ENCODE results near the gene STAM2. TPM values are rescaled to one million over a fixed set of nuclear protein-coding genes. Genes with fewer than 3 reads are reported as not detected.
A peak's percentile ranks its signal among the peaks of the same experiment; 100 is the strongest.

STAM2 gene
- total RNA-seq, 1 experiment from 2014 or later: 27.6 TPM

- DNase-seq (ENCODE audit: unreplicated experiment): peak; percentile 40
- Mint-ChIP-seq H3K36me3 (ENCODE audit: insufficient read depth, unreplicated experiment) (no peaks in the 10 kb centered on the region), H3K9me3 (ENCODE audit: unreplicated experiment) (no peaks in the 10 kb centered on the region), H3K27me3 (ENCODE audit: insufficient read depth, unreplicated experiment) (no peaks in the 10 kb centered on the region), H3K4me1 (ENCODE audit: insufficient read depth, unreplicated experiment) (no peaks in the 10 kb centered on the region), H3K4me3 (ENCODE audit: unreplicated experiment) (no peak overlapping the region), H3K27ac (ENCODE audit: low read depth, unreplicated experiment) (no peak overlapping the region)
- ChIA-PET POLR2A (interaction anchor here (0.6 to 1.3 kb wide), 2 partner anchors 61 to 65 kb away, joined by 3 to 5 read pairs; no protein-coding TSS in a partner anchor), CTCF (interaction anchor here (2.0 kb wide), 1 partner anchor 81 kb away, joined by 7 read pairs; no protein-coding TSS in a partner anchor)
- intact Hi-C loops (cut with micrococcal nuclease): no loop called here
- no peak for TF ChIP-seq CTCF (IDR thresholded peaks at IDR 0.05; ENCODE audit: unreplicated experiment)
- BruUV-seq (replicated peaks): no TSS peak
Observed at GRCh38 chr2:152106464-152106863, 69.1 kb downstream of the STAM2 start.

DNA sequence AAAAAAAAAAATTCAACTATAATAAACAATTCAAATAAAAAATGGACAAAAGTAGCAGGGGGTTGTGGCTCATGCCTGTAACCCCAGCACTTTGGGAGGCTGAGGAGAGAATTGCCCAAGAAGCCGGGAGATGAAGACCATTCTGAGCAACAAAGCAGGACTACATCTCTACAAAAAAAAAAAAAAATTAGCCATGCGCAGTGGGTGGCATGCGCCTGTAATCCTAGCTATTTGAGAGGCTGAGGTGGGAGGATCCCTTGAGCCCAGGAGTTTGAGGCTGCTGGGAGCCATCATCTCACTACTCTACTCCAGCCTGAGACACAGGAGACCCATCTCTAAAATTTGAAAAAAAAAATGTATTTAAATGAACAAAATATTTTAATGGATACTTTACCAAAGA is 72.3 kb downstream of the STAM2 start:
- Mint-ChIP-seq H3K27ac (ENCODE audit: low read depth, unreplicated experiment) (no peak overlapping the region), H3K4me1 (ENCODE audit: insufficient read depth, unreplicated experiment) (peaks cover 8% of the 10 kb centered on the region), H3K27me3 (ENCODE audit: insufficient read depth, unreplicated experiment) (peaks cover 27% of the 10 kb centered on the region), H3K9me3 (ENCODE audit: unreplicated experiment) (no peaks in the 10 kb centered on the region), H3K36me3 (ENCODE audit: insufficient read depth, unreplicated experiment) (no peaks in the 10 kb centered on the region), H3K4me3 (ENCODE audit: unreplicated experiment) (no peak overlapping the region)
- ChIA-PET POLR2A (interaction anchor here (0.7 kb wide), 1 partner anchor 8 kb away, joined by 3 read pairs; no protein-coding TSS in a partner anchor), CTCF (interaction anchor here (0.7 kb wide), 1 partner anchor 48 kb away, joined by 5 read pairs; no protein-coding TSS in a partner anchor)
- no peak for TF ChIP-seq CTCF (IDR thresholded peaks at IDR 0.05; ENCODE audit: unreplicated experiment)
- intact Hi-C loops (cut with micrococcal nuclease): no loop called here
- DNase-seq (ENCODE audit: unreplicated experiment): no peak
- BruUV-seq (replicated peaks): no TSS peak

DNA sequence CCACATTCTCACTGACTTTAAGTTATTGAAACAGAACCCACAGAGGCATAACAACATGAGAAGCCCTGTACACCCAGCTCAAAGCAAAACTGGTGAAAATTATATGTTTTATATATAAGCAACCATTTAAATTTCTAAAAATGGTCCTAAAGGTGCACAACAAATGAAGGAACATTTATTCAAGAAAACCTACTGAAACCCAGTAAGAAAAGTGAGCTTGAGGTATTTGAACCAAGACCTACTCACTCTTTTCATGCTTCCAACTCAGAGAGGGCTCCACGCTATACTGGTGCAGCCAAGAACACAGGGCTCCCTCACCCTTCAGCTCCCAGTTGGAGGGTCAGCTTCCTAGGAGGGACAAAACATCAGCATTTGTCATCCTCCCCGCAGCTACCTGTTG is 74.6 kb downstream of the STAM2 start:
- Mint-ChIP-seq H3K36me3 (ENCODE audit: insufficient read depth, unreplicated experiment) (no peaks in the 10 kb centered on the region), H3K27ac (ENCODE audit: low read depth, unreplicated experiment) (no peak overlapping the region), H3K4me3 (ENCODE audit: unreplicated experiment) (no peak overlapping the region), H3K4me1 (ENCODE audit: insufficient read depth, unreplicated experiment) (peaks cover 18% of the 10 kb centered on the region), H3K27me3 (ENCODE audit: insufficient read depth, unreplicated experiment) (peaks cover 34% of the 10 kb centered on the region), H3K9me3 (ENCODE audit: unreplicated experiment) (no peaks in the 10 kb centered on the region)
- intact Hi-C loops (cut with micrococcal nuclease): no loop called here
- no TSS peak for BruUV-seq (replicated peaks)
- TF ChIP-seq CTCF (IDR thresholded peaks at IDR 0.05; ENCODE audit: unreplicated experiment): no peak
- POLR2A ChIA-PET: interaction anchor here (0.6 to 1.1 kb wide), 2 partner anchors 54 to 1211 kb away, joined by 3 read pairs; no protein-coding TSS in a partner anchor
- no peak for DNase-seq (ENCODE audit: unreplicated experiment)
- CTCF ChIA-PET: interaction anchor here (0.5 to 1.8 kb wide), 4 partner anchors 11 to 64 kb away, joined by 4 read pairs; no protein-coding TSS in a partner anchor

DNA sequence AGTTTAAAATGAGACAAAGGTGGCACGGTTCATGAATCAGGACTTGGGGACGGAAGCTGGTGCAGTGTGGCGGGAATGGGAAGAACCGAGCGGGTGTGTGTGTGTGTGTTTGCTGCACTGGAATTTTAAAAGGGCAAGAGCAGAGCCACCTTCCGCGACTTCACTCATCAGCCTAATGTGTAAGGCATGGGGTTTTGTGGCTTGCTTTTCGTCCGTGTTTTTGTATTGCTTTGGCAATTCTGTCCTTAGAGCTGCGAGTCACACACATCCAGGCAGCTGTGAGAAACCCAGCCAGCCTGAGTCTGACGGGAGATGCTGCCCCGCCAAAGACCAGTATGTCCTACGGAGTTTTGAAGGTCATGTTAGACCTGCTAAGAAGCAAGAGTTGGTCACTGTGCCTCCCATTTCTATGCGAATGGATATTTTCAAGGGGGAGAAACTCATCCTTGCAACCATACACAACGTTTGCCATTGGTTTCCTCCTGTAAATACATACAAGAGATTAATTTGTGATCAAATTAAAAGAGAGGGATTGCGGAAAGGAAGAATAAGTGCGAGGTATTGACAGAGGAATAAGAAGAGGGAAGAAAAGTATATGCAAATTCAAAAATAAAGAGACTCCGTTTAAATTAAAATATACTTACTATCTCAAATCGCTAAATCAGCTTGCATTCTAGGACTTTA is 76.1 kb downstream of the STAM2 start:
- H3K36me3 Mint-ChIP-seq (ENCODE audit: insufficient read depth, unreplicated experiment): no peaks in the 10 kb centered on the region
- no peak for TF ChIP-seq CTCF (IDR thresholded peaks at IDR 0.05; ENCODE audit: unreplicated experiment)
- H3K4me3 Mint-ChIP-seq (ENCODE audit: unreplicated experiment): peak overlapping the region; percentile 54
- H3K27ac Mint-ChIP-seq (ENCODE audit: low read depth, unreplicated experiment): no peak overlapping the region
- POLR2A ChIA-PET: no interaction called here
- H3K9me3 Mint-ChIP-seq (ENCODE audit: unreplicated experiment): no peaks in the 10 kb centered on the region
- intact Hi-C loops (cut with micrococcal nuclease): no loop called here
- DNase-seq (ENCODE audit: unreplicated experiment): no peak
- BruUV-seq (replicated peaks): no TSS peak
- CTCF ChIA-PET: interaction anchor here (1.8 kb wide), 1 partner anchor 63 kb away, joined by 4 read pairs; no protein-coding TSS in a partner anchor
- peaks cover 34% of the 10 kb centered on the region for H3K27me3 Mint-ChIP-seq (ENCODE audit: insufficient read depth, unreplicated experiment)
- peaks cover 18% of the 10 kb centered on the region for H3K4me1 Mint-ChIP-seq (ENCODE audit: insufficient read depth, unreplicated experiment)

Measured in MCF 10A (cell line).